UCSD-AML1 (cell line): ENCODE measurements around the gene SFMBT2.

ENCODE experiments used
- DNase-seq: peaks from one replicate; lab custom pipeline; 2025; ENCODE audit not compliant: unreplicated experiment; lab: John Stamatoyannopoulos, UW

Gene SFMBT2

GRCh38 chr10:7410862-7411670 lies at the start of gene SFMBT2:
TSS of gene SFMBT2 (minus strand) at chr10:7411034. CDS start at chr10:7381898, 29,136 bp downstream.
- DNase-seq: peak; percentile 83

GRCh38 chr10:7460006-7460405 lies 49.2 kb upstream of the SFMBT2 start:
- no peak for DNase-seq

GRCh38 chr10:7458556-7458955 lies 47.7 kb upstream of the SFMBT2 start:
- DNase-seq: no peak

- no peak for DNase-seq
Measured at GRCh38 chr10:7457478-7458316, 46.9 kb upstream of the SFMBT2 start.

- DNase-seq: no peak
Measured at GRCh38 chr10:7449063-7449695, 38.3 kb upstream of the SFMBT2 start.

- no peak for DNase-seq
Measured at GRCh38 chr10:7445474-7446185, 34.8 kb upstream of the SFMBT2 start.

GRCh38 chr10:7444551-7445121 lies 33.8 kb upstream of the SFMBT2 start:
- no peak for DNase-seq

GRCh38 chr10:7443036-7443435 lies 32.2 kb upstream of the SFMBT2 start:
- DNase-seq: no peak

- DNase-seq: no peak
Measured at GRCh38 chr10:7441403-7442147, 30.7 kb upstream of the SFMBT2 start.

GRCh38 chr10:7439696-7440095 lies 28.9 kb upstream of the SFMBT2 start:
- DNase-seq: no peak

GRCh38 chr10:7438196-7438986 lies 27.6 kb upstream of the SFMBT2 start:
- DNase-seq: peak; percentile 19

GRCh38 chr10:7436490-7437100 lies 25.8 kb upstream of the SFMBT2 start:
- no peak for DNase-seq

- no peak for DNase-seq
Measured at GRCh38 chr10:7435674-7436073, 24.8 kb upstream of the SFMBT2 start.

GRCh38 chr10:7434378-7434777 lies 23.5 kb upstream of the SFMBT2 start:
- no peak for DNase-seq

- no peak for DNase-seq
Measured at GRCh38 chr10:7433861-7434260, 23.0 kb upstream of the SFMBT2 start.

- no peak for DNase-seq
Measured at GRCh38 chr10:7432884-7433726, 22.3 kb upstream of the SFMBT2 start.

- DNase-seq: no peak
Measured at GRCh38 chr10:7428673-7429350, 18.0 kb upstream of the SFMBT2 start.
